Esophagus muscularis mucosa (tissue), 4 donors: Measurements from ENCODE around the gene C12orf42. TPM values are rescaled to one million over a fixed set of nuclear protein-coding genes. Genes with fewer than 3 reads are reported as not detected.

Source experiments
- DNase-seq: peaks from one replicate; pipeline ENCODE4 v3.0.0-alpha.2; 2017; ENCODE audit errors: extremely low spot score
- H3K27ac ChIP-seq, 4 donors: fragments of 200-600 bp; sonication (generic); replicated peaks in 1 of 4; 1 replicate in 3 of 4; 2 replicates in 1 of 4; pipeline ENCODE4 v1.5.1; 2016 to 2019; ENCODE audit warnings: mild to moderate bottlenecking in 1 of 4
- H3K27me3 ChIP-seq, 4 donors: fragments of 200-600 bp; sonication (generic); one replicate each; pipeline versions ENCODE4 v1.5.1 to v1.6.0; 2016 to 2019
- H3K36me3 ChIP-seq, 4 donors: fragments of 200-600 bp; sonication (generic); one replicate each; pipeline ENCODE4 v1.5.1; 2016 to 2019
- H3K4me1 ChIP-seq, 4 donors: fragments of 200-600 bp; sonication (generic); one replicate each; pipeline ENCODE4 v1.5.1; 2016 to 2019
- H3K4me3 ChIP-seq, 4 donors: fragments of 200-600 bp; sonication (generic); 1 replicate in 2 of 4; 2 replicates in 2 of 4; pipeline ENCODE4 v1.5.1; 2016 to 2019; ENCODE audit warnings: mild to moderate bottlenecking in 4 of 4, moderate library complexity in 1 of 4
- H3K9me3 ChIP-seq, 4 donors: fragments of 200-600 bp; sonication (generic); 1 replicate in 3 of 4; 2 replicates in 1 of 4; pipeline ENCODE4 v1.5.1; 2016 to 2019
- EP300 ChIP-seq: sonication (generic); formaldehyde crosslinking; IDR thresholded peaks from one replicate; pipeline ENCODE4 v1.6.1; 2017; ENCODE audit warnings: antibody characterized with exemption
- POLR2A ChIP-seq: fragments of 450-650 bp; IDR thresholded peaks from one replicate; pipeline ENCODE4 v1.6.1; 2017; ENCODE audit warnings: antibody characterized with exemption, moderate library complexity, mild to moderate bottlenecking, low read depth
- POLR2AphosphoS5 ChIP-seq, 2 donors: sonication (generic); formaldehyde crosslinking; IDR thresholded peaks; one replicate each; pipeline ENCODE4 v1.6.1; 2017; ENCODE audit warnings: antibody characterized with exemption in 2 of 2
- WGBS: methylation state at CpG from one replicate; pipeline ENCODE4 v1.1.5; 2018; 5-methylcytosine and 5-hydroxymethylcytosine counted together
- intact Hi-C: fragments of 100-400 bp; cut with DNase I; formaldehyde crosslinking; loops from one replicate; pipeline ENCODE4 v1.15.1; 2023
- total RNA-seq, 4 donors: library from RNA; depleted of rRNA; stranded (reverse); fragments of >200 nt; gene quantifications; one replicate each; pipeline versions ENCODE4 v1.1.0 to v1.2.1, GENCODE V29; 2016
- TF ChIP-seq, protein P1 (sequence below), 3 experiments: fragments of 200-600 bp in 2 of 3; fragments of 450-650 bp in 1 of 3; sonication (generic) in 2 of 3; IDR thresholded peaks; one replicate each; pipeline ENCODE4 v1.5.1; 2017 to 2019; ENCODE audit warnings: antibody characterized with exemption in 3 of 3, mild to moderate bottlenecking in 2 of 3, moderate library complexity in 1 of 3

C12orf42 gene
- total RNA-seq, 4 donors from 2014 or later: not detected

DNA sequence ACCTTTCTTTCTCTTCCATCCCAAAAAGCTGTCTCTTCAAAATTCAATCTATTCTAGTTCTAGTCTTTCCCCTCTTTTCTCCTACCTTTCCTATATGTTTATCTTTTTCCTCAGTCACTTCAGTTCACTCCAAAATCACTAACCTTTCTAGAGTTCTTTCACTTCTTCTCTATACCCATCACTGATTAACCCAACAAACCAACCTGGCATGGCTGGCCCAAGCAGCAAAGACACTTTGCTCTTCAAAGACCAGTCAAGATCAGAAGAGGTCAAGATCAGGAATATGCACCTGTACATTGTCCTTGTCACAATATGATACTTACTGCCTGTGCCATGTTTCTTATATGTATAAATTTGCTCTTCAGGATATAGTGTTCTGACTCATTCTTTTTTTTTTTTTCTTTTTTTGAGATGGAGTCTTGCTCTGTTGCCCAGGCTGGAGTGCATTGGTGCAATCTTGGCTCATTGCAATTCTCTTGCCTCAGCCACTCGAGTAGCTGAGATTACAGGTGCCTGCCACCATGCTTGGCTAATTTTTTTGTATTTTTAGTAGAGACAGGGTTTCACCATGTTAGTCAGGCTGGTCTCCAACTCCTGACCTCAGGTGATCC, 112.9 kb downstream of the C12orf42 start:
- WGBS: 62% methylated on average over 1 of the region's 1 CpG
- no peak overlapping the region for H3K4me3 ChIP-seq
- no peak for DNase-seq
- H3K27ac ChIP-seq: no peak overlapping the region
- no peaks in the 10 kb centered on the region for H3K27me3 ChIP-seq
- intact Hi-C loops: no loop called here
- H3K9me3 ChIP-seq: no peaks in the 10 kb centered on the region
- no peaks in the 10 kb centered on the region for H3K36me3 ChIP-seq
- no peaks in the 10 kb centered on the region for H3K4me1 ChIP-seq
- TF ChIP-seq, protein P1, sequence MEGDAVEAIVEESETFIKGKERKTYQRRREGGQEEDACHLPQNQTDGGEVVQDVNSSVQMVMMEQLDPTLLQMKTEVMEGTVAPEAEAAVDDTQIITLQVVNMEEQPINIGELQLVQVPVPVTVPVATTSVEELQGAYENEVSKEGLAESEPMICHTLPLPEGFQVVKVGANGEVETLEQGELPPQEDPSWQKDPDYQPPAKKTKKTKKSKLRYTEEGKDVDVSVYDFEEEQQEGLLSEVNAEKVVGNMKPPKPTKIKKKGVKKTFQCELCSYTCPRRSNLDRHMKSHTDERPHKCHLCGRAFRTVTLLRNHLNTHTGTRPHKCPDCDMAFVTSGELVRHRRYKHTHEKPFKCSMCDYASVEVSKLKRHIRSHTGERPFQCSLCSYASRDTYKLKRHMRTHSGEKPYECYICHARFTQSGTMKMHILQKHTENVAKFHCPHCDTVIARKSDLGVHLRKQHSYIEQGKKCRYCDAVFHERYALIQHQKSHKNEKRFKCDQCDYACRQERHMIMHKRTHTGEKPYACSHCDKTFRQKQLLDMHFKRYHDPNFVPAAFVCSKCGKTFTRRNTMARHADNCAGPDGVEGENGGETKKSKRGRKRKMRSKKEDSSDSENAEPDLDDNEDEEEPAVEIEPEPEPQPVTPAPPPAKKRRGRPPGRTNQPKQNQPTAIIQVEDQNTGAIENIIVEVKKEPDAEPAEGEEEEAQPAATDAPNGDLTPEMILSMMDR (IDR thresholded peaks at IDR 0.05): no peak
- TF ChIP-seq EP300 (no peak), POLR2A (no peak), POLR2AphosphoS5 (IDR thresholded peaks at IDR 0.05) (no peak)

DNA sequence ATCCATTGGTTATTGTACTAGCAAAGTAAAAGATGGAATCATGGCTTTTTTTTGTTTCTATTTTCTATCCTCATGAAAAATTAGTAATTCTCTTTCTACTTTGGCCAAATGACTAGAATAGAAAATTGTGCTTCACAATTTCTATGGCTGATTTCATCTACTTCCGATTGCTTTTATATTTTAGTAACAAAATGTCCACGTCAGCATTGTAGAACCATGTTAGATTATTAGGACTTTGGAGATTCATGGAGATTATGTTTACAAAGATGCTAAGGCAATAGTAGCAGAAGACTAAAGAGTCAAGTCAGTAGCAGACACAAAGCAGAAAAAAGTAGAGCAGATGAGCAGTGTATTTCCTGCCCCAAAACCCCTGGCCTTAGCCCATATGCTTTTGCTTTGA, 113.6 kb downstream of the C12orf42 start:
- 94% methylated on average over 2 of the region's 2 CpGs for WGBS
- Histone ChIP-seq H3K4me3 (no peak overlapping the region), H3K4me1 (no peaks in the 10 kb centered on the region), H3K27me3 (no peaks in the 10 kb centered on the region), H3K9me3 (no peaks in the 10 kb centered on the region), H3K27ac (no peak overlapping the region), H3K36me3 (no peaks in the 10 kb centered on the region)
- TF ChIP-seq EP300: no peak
- intact Hi-C loops: no loop called here
- no peak for DNase-seq

DNA sequence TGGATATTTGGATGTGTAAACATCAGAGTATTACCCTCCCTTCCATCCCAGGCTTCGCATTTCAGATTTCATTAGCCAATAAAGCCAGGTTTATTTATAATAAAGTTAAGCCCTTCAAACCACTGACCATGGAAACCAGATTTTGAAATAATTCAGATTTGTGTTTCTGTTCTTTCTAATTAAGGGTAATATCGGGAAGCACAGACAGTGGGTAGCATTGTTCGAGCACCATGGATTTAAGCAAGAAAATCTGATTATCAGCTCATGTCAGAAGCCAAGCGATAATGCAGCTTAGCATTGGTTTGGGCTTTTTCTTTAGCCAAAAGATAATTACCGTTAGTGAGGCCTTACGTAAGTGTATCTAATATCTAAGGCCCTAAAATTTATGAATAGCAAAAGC, 116.1 kb downstream of the C12orf42 start:
- TF ChIP-seq POLR2AphosphoS5 (IDR thresholded peaks at IDR 0.05) (no peak), POLR2A (no peak), EP300 (no peak)
- TF ChIP-seq, protein P1 (IDR thresholded peaks at IDR 0.05): no peak
- H3K4me3 ChIP-seq: no peak overlapping the region
- no peaks in the 10 kb centered on the region for H3K36me3 ChIP-seq
- no peaks in the 10 kb centered on the region for H3K4me1 ChIP-seq
- H3K27me3 ChIP-seq: no peaks in the 10 kb centered on the region
- 80% methylated on average over 6 of the region's 6 CpGs for WGBS
- no peaks in the 10 kb centered on the region for H3K9me3 ChIP-seq
- intact Hi-C loops: no loop called here
- no peak overlapping the region for H3K27ac ChIP-seq
- DNase-seq: no peak

DNA sequence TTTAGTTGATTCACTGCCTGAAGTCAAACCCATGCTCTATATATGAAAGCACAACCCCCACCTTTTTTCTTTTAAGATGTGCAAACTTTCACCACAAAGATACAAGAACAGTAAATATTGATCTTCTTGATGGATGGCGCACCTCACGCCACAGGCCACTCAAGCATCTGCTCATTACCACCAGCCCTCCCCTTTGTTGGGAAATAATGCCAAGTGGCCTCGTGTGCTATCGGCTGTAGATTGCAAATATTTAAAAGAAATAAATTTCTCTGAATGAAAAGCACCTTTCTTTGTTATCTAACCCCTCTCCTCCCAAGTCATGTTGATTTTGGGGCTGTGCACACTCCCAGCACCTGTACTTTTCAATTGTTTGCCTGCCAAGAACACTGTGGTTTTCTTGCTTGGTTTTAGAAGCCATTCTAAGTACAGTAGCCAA, 122.7 kb downstream of the C12orf42 start:
- H3K27ac ChIP-seq: no peak overlapping the region
- intact Hi-C loops: no loop called here
- 85% methylated on average over 4 of the region's 4 CpGs for whole genome bisulfite sequencing
- DNase-seq: no peak
- TF ChIP-seq POLR2A (no peak), POLR2AphosphoS5 (IDR thresholded peaks at IDR 0.05) (no peak), EP300 (no peak)
- TF ChIP-seq, protein P1 (IDR thresholded peaks at IDR 0.05): no peak
- H3K4me3 ChIP-seq: no peak overlapping the region
- H3K9me3 ChIP-seq: no peaks in the 10 kb centered on the region
- no peaks in the 10 kb centered on the region for H3K36me3 ChIP-seq
- H3K4me1 ChIP-seq: no peaks in the 10 kb centered on the region
- H3K27me3 ChIP-seq: no peaks in the 10 kb centered on the region

DNA sequence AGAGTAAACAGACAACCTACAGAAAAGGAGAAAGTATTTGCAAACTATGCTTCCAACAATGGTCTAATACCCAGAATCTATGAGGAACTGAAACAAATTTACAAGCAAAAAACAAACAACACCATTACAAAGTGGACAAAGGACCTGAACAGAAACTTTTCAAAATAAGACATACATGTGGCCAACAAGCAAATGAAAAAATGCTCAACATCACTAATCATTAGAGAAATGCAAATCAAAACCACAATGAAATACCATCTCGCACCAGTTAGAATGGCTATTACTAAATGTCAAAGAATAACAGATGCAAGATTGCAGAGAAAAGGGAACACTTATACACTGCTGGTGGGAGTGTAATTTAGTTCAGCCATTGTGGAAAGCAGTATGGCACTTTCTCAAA, 125.8 kb downstream of the C12orf42 start:
- TF ChIP-seq EP300 (no peak), POLR2A (no peak)
- TF ChIP-seq, protein P1 (IDR thresholded peaks at IDR 0.05): no peak
- intact Hi-C loops: no loop called here
- DNase-seq: no peak
- Histone ChIP-seq H3K27me3 (no peaks in the 10 kb centered on the region), H3K36me3 (no peaks in the 10 kb centered on the region), H3K27ac (no peak overlapping the region), H3K9me3 (peaks cover 0 to 13% (median 0%) of the 10 kb centered on the region in 4 donors), H3K4me1 (no peaks in the 10 kb centered on the region), H3K4me3 (no peak overlapping the region)
- WGBS: 100% methylated on average over 1 of the region's 1 CpG
